ENCODE data around the gene UBASH3A. TPM values are rescaled to one million over a fixed set of nuclear protein-coding genes. Genes with fewer than 3 reads are reported as not detected.

The UBASH3A gene
- total and polyA plus RNA-seq, 2 donors (not counting 1 experiment from before 2014, with no cell fraction given) = not detected

DNA sequence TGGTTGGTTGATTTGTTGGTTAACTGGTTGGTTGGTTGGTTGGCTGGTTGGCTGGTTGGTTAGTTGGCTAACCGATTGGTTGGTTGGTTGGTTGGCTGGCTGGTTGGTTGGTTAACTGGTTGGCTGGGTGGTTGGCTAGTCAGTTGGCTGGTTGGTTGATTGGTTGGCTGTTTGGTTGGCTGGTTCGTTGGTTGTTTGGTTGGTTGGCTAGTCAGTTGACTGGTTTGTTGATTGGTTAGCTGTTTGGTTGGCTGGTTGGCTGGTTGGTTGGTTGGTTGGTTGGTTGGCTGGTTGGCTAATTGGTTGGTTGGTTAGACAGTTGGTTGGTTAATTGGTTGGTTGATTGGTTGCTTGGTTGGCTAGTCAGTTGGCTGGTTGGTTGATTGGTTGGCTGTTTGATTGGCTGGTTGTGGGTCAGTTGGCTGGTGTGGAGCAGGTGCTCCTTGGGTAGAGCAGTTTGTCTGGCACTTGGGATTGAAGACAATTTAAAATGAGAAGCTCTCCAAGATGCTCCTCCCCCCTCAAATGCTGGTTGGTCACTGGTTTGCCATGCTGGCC lies 85.4 kb downstream of the UBASH3A start:
- DNase-seq (ENCODE audit: low read depth in 2 of 2) = no peak
- no peak overlapping the region for H3K4me3 ChIP-seq (replicated peaks in 1 of 4; ENCODE audit: control extremely low read depth in 1 of 4, insufficient read depth in 1 of 4, low read depth in 3 of 4, low read length in 4 of 4)
- TF ChIP-seq EZH2 (IDR thresholded peaks at IDR 0.05; ENCODE audit: low read length, missing control alignments) (no peak), CTCF (conservative IDR thresholded peaks at IDR 0.05 in 1 of 2, IDR thresholded peaks at IDR 0.05 in 1 of 2; ENCODE audit: low read depth in 1 of 2, low read length in 2 of 2) (no peak)
- no peaks in the 10 kb centered on the region for H3K9me3 ChIP-seq (ENCODE audit: control insufficient read depth, insufficient read depth, low read depth, low read length)
- no peaks in the 10 kb centered on the region for H4K20me1 ChIP-seq (ENCODE audit: control insufficient read depth, extremely low read depth, insufficient read depth, low read length)
- no peak overlapping the region for H3K9ac ChIP-seq (ENCODE audit: insufficient read depth, low read length)
- no peaks in the 10 kb centered on the region for H3K79me2 ChIP-seq (ENCODE audit: control insufficient read depth, insufficient read depth, low read length)
- H3K27ac ChIP-seq (ENCODE audit: insufficient read depth, low read length) = no peak overlapping the region
- H3K4me2 ChIP-seq (ENCODE audit: extremely low read depth, insufficient read depth, low read length) = no peak overlapping the region
- no peaks in the 10 kb centered on the region for H3K36me3 ChIP-seq (ENCODE audit: control insufficient read depth, insufficient read depth, low read length)
- no peak overlapping the region for H2AFZ ChIP-seq (ENCODE audit: low read length)
- H3K27me3 ChIP-seq (ENCODE audit: control insufficient read depth, insufficient read depth, low read length) = peaks cover 15% of the 10 kb centered on the region
- no peaks in the 10 kb centered on the region for H3K4me1 ChIP-seq (ENCODE audit: control insufficient read depth, extremely low read depth, insufficient read depth, low read length)

DNA sequence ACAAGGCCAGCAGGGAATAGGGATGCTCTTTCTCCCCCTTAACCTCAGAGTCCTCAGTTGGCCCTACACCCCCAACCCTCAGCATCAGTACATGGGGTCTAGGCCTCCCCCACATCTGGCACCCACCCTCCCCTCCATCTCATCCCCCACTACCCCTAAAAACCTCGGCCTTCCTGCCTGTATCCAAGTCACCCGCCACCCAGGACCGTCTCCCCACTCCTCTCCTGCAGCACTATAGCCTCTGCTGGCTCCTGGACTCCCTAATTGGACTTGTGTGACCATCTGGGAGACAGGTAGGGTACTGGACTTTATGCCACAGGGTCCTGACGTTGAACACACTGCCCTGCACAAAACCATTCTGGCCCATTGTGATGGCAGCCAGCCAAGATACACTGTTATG lies 86.3 kb downstream of the UBASH3A start:
- Histone ChIP-seq H3K27ac (ENCODE audit: insufficient read depth, low read length) (no peak overlapping the region), H3K79me2 (ENCODE audit: control insufficient read depth, insufficient read depth, low read length) (no peaks in the 10 kb centered on the region), H3K27me3 (ENCODE audit: control insufficient read depth, insufficient read depth, low read length) (peaks cover 15% of the 10 kb centered on the region), H2AFZ (ENCODE audit: low read length) (no peak overlapping the region), H4K20me1 (ENCODE audit: control insufficient read depth, extremely low read depth, insufficient read depth, low read length) (no peaks in the 10 kb centered on the region), H3K4me2 (ENCODE audit: extremely low read depth, insufficient read depth, low read length) (no peak overlapping the region), H3K4me3 (replicated peaks in 1 of 4; ENCODE audit: control extremely low read depth in 1 of 4, insufficient read depth in 1 of 4, low read depth in 3 of 4, low read length in 4 of 4) (no peak overlapping the region), H3K4me1 (ENCODE audit: control insufficient read depth, extremely low read depth, insufficient read depth, low read length) (no peaks in the 10 kb centered on the region), H3K9ac (ENCODE audit: insufficient read depth, low read length) (no peak overlapping the region), H3K36me3 (ENCODE audit: control insufficient read depth, insufficient read depth, low read length) (no peaks in the 10 kb centered on the region), H3K9me3 (ENCODE audit: control insufficient read depth, insufficient read depth, low read depth, low read length) (no peaks in the 10 kb centered on the region)
- no peak for DNase-seq (ENCODE audit: low read depth in 2 of 2)
- TF ChIP-seq CTCF (conservative IDR thresholded peaks at IDR 0.05 in 1 of 2, IDR thresholded peaks at IDR 0.05 in 1 of 2; ENCODE audit: low read depth in 1 of 2, low read length in 2 of 2) (no peak), EZH2 (IDR thresholded peaks at IDR 0.05; ENCODE audit: low read length, missing control alignments) (no peak)

DNA sequence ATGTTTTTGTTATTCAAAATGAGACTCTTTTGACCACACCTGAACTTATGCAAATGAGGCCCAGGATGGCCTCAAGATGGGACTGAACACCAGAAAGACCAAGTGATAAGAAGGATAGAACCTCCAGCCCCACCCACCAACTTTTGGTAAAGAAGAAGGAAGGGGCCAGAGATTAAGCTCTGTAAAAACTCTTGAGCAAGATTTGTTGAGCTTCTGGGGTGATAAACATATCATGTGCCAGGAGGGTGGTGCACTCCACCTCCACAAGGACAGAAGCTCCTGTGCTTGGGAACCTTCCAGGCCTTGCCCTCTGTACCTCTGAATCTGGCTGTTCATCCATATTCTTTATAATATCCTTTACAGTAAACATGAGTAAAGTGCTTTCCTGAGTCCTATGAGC lies 87.0 kb downstream of the UBASH3A start:
- Histone ChIP-seq H3K36me3 (ENCODE audit: control insufficient read depth, insufficient read depth, low read length) (no peaks in the 10 kb centered on the region), H3K4me2 (ENCODE audit: extremely low read depth, insufficient read depth, low read length) (no peak overlapping the region), H2AFZ (ENCODE audit: low read length) (no peak overlapping the region), H3K79me2 (ENCODE audit: control insufficient read depth, insufficient read depth, low read length) (no peaks in the 10 kb centered on the region), H3K9me3 (ENCODE audit: control insufficient read depth, insufficient read depth, low read depth, low read length) (no peaks in the 10 kb centered on the region), H3K9ac (ENCODE audit: insufficient read depth, low read length) (no peak overlapping the region), H3K4me3 (replicated peaks in 1 of 4; ENCODE audit: control extremely low read depth in 1 of 4, insufficient read depth in 1 of 4, low read depth in 3 of 4, low read length in 4 of 4) (no peak overlapping the region), H4K20me1 (ENCODE audit: control insufficient read depth, extremely low read depth, insufficient read depth, low read length) (no peaks in the 10 kb centered on the region), H3K4me1 (ENCODE audit: control insufficient read depth, extremely low read depth, insufficient read depth, low read length) (no peaks in the 10 kb centered on the region), H3K27me3 (ENCODE audit: control insufficient read depth, insufficient read depth, low read length) (peaks cover 12% of the 10 kb centered on the region), H3K27ac (ENCODE audit: insufficient read depth, low read length) (no peak overlapping the region)
- no peak for DNase-seq (ENCODE audit: low read depth in 2 of 2)
- no peak for TF ChIP-seq CTCF (conservative IDR thresholded peaks at IDR 0.05 in 1 of 2, IDR thresholded peaks at IDR 0.05 in 1 of 2; ENCODE audit: low read depth in 1 of 2, low read length in 2 of 2)
- TF ChIP-seq EZH2 (IDR thresholded peaks at IDR 0.05; ENCODE audit: low read length, missing control alignments) = no peak
